ENCODE measurements around the gene LAMC3.

Gene LAMC3

DNA sequence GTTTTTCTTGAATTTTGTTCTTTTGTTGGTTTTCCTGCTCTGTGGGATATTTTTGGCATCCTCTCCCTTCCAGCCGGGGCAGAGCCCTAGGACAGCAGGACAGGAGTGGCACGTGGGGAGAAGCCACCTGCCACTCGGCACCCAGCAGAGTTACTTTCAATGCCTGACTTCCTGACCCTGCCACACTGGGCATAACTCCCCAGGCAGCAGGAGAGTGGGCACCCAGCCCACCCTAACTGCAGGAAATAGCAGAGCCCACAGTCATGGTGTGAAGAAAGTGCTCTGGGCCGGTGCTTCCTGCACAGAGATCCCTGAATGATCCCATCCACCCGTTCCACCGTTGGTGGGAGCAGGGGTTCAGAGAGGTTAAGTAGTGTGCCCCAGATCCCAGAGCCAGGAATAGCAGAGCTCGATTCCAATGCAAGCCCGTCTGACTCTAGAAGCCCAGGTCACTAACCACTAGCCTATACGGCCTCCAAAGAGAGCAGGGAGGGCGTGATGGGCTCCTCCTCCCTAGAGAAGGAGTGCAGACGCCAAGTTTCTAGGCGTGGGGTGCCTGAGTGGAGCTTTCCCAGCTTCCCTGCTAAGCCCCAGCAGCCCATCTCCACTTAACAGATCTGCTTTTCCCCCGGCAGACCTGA lies 108.3 kb downstream of the LAMC3 start:
- no peak for DNase-seq (ENCODE audit: low read depth)

DNA sequence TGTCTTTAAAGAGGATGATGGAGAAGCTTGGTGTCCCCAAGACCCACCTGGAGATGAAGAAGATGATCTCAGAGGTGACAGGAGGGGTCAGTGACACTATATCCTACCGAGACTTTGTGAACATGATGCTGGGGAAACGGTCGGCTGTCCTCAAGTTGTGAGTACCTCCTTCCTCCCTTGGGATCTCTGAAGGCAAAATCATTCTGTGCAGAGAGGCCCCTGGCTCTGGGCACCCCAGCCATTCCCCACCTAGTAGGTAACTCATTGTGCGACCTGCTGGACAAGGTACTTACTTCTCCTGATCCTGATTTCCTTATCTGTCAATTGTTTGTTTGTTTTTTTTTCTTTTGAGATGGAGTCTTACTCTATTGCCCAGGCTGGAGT lies 108.8 kb downstream of the LAMC3 start:
- no peak for DNase-seq (ENCODE audit: low read depth)

DNA sequence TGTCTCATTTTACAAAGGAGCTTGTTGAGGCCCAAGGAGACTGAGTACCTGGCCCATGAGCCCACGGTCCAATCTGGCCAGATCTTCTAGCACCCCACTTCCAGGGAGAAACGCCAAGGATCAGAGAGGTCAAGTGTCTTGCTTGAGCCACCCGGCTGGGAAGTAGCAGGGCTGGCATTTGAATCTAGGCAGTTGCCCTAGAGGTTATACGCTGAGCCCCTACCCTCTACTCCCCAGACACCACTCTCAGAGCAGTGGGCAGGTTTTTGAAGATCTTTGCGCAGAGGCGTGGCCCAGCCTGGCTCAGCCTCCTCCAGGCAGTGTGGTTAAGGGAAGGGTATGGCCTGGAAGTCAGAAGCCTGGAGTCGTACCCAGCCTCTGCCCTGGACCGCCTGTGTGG lies 110.6 kb downstream of the LAMC3 start:
- no peak for DNase-seq (ENCODE audit: low read depth)

DNA sequence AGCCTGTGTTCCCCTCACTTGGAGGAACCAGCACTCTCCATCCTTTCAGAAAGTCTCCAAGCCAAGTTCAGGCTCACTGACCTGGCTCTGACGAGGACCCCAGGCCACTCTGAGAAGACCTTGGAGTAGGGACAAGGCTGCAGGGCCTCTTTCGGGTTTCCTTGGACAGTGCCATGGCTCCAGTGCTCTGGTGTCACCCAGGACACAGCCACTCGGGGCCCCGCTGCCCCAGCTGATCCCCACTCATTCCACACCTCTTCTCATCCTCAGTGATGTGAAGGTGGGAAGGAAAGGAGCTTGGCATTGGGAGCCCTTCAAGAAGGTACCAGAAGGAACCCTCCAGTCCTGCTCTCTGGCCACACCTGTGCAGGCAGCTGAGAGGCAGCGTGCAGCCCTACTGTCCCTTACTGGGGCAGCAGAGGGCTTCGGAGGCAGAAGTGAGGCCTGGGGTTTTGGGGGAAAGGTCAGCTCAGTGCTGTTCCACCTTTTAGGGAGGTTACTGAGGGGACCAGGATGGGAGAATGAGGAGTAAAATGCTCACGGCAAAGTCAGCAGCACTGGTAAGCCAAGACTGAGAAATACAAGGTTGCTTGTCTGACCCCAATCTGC lies 111.8 kb downstream of the LAMC3 start:
- DNase-seq (ENCODE audit: low read depth) = no peak

DNA sequence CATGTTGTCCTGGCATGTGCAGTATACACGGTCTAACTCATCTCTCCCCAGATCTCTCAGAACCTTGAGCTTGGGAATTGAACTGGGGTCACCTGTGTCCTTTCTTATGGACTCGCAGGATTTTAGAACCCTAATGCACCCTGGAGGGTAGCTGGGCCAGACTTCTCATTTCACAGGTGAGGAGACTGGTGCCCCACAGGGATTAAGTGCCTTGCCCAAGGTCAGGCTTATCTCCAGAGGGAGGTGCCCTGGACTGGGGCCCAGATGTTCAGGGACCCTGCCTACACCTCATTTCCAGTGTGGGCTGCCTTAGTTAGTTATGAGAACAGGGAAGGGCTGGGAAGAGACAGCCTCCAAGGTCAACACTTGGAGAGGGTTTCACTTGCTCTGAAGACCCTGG lies 112.4 kb downstream of the LAMC3 start:
- DNase-seq (ENCODE audit: low read depth) = no peak

DNA sequence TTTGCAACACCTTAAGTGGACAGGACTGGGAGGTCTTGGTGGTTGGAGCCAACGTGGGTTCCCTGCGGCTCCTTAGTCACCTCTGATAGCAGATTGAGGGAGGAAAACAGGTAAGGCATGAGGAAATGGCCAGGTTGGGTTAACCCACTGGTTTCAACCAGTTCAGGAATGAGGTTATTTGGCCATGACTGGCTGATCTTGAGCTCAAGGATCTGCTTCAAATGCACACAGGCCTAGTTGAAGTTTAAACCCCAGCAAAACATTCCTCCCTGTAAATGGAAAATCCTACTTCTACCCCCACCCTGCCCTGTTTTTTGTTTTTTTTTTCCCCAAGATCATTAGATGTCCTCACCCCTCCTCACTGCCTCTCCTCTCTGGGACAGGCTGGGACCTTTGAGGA lies 113.2 kb downstream of the LAMC3 start:
- DNase-seq (ENCODE audit: low read depth) = no peak

DNA sequence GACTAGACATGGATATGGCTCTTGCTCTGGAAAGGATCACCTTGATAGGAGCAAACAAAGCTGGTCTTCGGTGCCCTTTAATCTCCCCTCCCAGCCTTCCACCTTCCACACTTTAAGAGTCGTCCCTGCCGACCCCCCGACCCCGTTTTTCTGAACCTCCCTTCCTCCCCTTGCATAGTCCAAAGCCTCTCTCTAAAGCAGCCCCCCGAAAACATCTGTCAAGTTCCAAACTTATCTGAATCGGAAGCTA lies 116.0 kb downstream of the LAMC3 start:
- DNase-seq (ENCODE audit: low read depth) = no peak

DNA sequence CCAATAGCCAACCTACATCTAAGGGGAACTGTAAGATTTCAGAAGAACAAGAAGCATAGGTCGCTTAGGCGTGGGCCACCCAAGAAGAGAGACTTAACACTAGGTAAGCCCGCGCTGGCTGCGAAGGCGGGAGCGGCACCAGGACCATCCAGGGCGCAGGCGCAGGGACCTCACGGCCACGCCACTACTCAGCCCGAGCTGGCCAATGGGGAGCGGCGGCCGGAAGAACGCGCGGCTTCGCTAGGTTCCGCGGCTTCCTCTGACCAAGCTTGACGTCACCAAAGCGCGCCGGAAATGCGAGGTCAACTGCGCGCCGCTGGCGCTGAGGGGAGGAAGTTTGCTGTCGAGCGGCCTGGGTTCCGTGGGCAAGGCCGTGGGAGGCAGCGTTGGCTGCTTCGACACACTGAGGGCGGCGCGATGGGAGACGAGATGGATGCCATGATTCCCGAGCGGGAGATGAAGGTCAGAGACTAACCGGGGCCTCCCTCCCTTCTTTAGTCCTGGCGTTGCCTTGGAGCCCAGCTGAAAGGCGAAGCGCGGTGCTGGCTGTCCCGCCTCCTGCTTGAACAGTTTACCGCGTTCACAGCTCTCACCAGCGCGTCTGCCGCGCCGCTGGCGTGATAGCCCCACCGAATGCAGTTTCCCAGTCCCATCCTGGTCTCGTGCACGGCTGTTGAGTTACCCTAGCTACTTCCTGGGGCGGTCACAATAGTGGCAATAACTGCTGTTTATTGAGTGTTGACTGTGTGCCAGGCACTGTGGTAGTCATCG lies 116.5 kb downstream of the LAMC3 start, which contains the start of gene NUP214:
Gene NUP214, plus strand, starts transcription at position 299 of the 771 bp plus-strand sequence. Its CDS starts 119 bp downstream, at position 418.
- peak; percentile 80 for DNase-seq (ENCODE audit: low read depth)

DNA sequence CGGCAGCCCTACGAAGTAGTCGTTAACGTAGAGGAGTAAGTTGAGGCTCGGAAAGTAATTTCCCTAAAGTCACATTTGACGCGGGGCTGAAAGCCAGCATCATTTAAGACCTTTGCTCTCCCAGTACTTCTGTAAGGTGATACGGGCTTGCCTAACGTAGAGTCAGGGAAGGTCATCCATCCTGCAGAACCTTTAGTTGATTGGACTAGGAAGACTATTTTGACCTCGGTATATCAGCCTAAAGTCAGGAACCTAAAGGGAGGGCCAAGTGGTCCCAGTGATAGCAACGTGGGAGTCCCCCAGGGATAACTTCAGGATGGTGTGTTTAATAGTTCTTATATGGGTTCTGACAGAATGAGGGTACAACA lies 117.1 kb downstream of the LAMC3 start:
- no peak for DNase-seq (ENCODE audit: low read depth)

DNA sequence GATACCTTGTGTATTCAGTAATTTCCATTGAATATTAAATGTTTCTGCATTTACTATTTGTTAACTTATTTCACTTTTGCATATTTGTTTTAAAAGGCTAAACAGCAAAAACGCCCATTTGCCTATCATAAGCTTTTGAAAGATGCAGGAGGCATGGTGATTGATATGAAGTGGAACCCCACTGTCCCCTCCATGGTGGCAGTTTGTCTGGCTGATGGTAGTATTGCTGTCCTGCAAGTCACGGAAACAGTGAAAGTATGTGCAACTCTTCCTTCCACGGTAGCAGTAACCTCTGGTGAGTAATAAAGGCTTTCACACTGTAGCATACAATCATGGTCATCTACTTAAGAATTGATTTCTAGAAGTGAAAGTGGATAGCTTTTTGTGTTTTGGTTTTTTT lies 120.2 kb downstream of the LAMC3 start:
- DNase-seq (ENCODE audit: low read depth) = no peak

DNA sequence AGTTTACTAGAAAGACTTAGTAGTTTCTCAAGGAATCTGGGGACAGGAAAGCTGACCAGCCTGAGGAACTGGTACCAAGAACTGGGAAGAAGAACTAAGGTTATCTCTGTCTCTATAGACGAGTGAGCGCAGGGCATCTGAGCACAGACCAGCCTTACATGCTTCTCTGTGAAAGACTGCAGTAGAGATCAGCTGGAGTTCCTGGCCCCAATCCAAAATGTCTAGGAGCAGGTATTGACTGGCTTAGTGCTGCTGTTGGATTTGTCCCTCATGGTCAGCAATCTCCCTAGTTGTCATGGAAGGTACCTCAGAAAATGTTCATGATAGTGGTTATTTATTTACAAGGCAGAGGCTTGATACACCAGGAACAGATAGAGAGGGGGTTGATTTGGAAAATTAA lies 129.7 kb downstream of the LAMC3 start:
- DNase-seq (ENCODE audit: low read depth) = no peak

DNA sequence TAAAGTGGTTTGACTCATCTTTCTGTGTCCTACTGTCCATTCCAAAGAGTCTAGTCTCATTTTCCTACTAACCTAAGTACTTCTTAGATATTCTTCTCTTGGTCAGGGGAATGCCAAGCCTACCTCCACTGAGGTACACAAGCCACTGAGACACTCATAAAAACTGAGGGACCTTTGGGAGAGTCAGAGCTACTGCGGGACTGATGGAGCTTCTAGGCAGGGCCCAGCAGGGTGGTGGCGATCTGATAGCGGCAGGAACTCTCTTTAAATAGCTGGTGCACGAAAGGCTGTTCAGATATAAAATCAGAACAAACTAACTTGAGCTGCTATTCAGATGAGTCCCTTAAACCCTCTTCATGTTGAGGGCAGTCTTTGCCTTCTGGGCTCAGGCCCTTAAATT lies 131.1 kb downstream of the LAMC3 start:
- DNase-seq (ENCODE audit: low read depth) = no peak

DNA sequence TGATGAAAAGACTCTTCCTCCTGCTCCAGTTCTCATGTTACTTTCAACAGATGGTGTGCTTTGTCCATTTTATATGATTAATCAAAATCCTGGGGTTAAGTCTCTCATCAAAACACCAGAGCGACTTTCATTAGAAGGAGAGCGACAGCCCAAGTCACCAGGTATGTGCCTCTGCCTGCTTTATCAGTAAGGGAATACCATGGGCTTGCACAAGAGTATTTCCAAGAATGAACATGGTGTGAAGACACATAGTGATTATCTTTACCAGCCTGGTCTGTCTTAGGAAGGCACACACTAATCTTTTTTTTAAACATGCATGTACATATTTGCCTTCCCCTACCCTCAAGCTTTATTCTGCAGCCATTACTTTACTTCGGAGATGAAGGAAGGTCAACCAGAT lies 131.6 kb downstream of the LAMC3 start:
- DNase-seq (ENCODE audit: low read depth) = no peak

DNA sequence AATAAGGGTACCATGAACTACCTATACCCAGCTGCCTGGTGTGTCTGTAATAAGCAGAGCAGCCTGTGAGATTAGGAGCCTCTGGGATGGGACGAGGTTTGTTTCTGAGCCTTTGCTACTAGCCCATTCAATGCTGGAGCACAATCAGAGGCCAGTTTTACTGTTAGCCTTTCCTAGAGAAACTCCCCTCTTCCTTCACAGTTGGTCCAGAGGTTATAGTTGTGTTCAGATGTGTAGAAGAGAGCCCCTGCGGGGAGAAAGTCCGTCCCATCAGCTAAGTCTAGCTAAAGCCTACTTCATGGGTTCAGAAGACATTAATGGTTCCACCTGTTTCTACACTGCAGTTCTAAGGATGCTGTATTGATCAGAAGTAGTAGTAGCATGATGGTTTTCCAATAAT lies 133.2 kb downstream of the LAMC3 start:
- DNase-seq (ENCODE audit: low read depth) = no peak

All from non-pigmented ciliary epithelial cell (primary cell).